Panc1 (cell line): Measurements from ENCODE around the gene POU2AF1. TPM values are rescaled to one million over a fixed set of nuclear protein-coding genes. Genes with fewer than 3 reads are reported as not detected.

ENCODE experiments used
- ATAC-seq: fragments of 200-7000 bp; cut with Tn5 transposase; 2 replicates; pipeline ENCODE4 v1.9.1; 2020; ENCODE audit warnings: mild to moderate bottlenecking, moderate library complexity
- BruUV-seq: library from RNA; stranded (reverse); fragments of 400-500 nt; replicated peaks from 2 replicates; lab custom pipeline; 2021; lab: Mats Ljungman, UMichigan
- CTCF ChIA-PET: fragments of 300-600 bp; sonication (Branson Sonifier 250); formaldehyde crosslinking; loops from one replicate; lab custom pipeline; 2022; ENCODE audit warnings: antibody characterized with exemption; lab: Charles Lee
- POLR2A ChIA-PET: fragments of 300-600 bp; sonication (Branson Sonifier 250); formaldehyde crosslinking; loops from one replicate; lab custom pipeline; 2022; ENCODE audit warnings: antibody characterized with exemption; lab: Charles Lee
- DNase-seq: peaks from one replicate; pipeline ENCODE4 v3.0.0-alpha.2; 2010; ENCODE audit warnings: low read depth, low spot score
- H3K27ac ChIP-seq: 2 replicates; pipeline ENCODE4 v1.5.1; 2011; ENCODE audit warnings: mild to moderate bottlenecking, low read length, inconsistent platforms
- H3K27me3 ChIP-seq: fragments of 200-500 bp; sonication (Bioruptor generic); 2 replicates; pipeline ENCODE4 v1.6.0; 2014; ENCODE audit warnings: low read length, inconsistent platforms; ENCODE audit not compliant: control insufficient read depth, insufficient read depth
- H3K36me3 ChIP-seq: fragments of 200-500 bp; sonication (Bioruptor generic); 2 replicates; pipeline ENCODE4 v1.5.1; 2014; ENCODE audit warnings: inconsistent platforms, mild to moderate bottlenecking, low read length, moderate library complexity; ENCODE audit not compliant: control insufficient read depth, insufficient read depth
- H3K4me1 ChIP-seq: 2 replicates; pipeline ENCODE4 v1.5.1; 2011; ENCODE audit warnings: inconsistent platforms, mild to moderate bottlenecking, low read length, moderate library complexity; ENCODE audit not compliant: control insufficient read depth, insufficient read depth
- H3K4me3 ChIP-seq, 2 experiments: 2 replicates each; pipeline ENCODE4 v1.5.1; 2011 to 2012; ENCODE audit warnings: low read depth in 2 of 2, low read length in 2 of 2, mild to moderate bottlenecking in 2 of 2, inconsistent platforms in 1 of 2, moderate library complexity in 1 of 2
- H3K9me3 ChIP-seq: fragments of 200-500 bp; sonication (Bioruptor generic); 2 replicates; pipeline ENCODE4 v1.5.1; 2014; ENCODE audit warnings: low read depth, mild to moderate bottlenecking, inconsistent platforms, low read length, moderate library complexity; ENCODE audit not compliant: control insufficient read depth, insufficient read depth
- CTCF ChIP-seq: fragments of 450-650 bp; IDR thresholded peaks from 2 replicates; pipeline ENCODE4 v1.5.1; 2017; ENCODE audit warnings: mild to moderate bottlenecking
- POLR2AphosphoS5 ChIP-seq: IDR thresholded peaks from 2 replicates; pipeline ENCODE4 v1.6.1; 2012; ENCODE audit warnings: mild to moderate bottlenecking, low read depth, low read length, moderate library complexity
- REST ChIP-seq, 2 experiments: IDR thresholded peaks; 2 replicates each; pipeline ENCODE4 v1.6.1; 2011 to 2012; ENCODE audit warnings: low read depth in 2 of 2, control low read depth in 1 of 2, low read length in 1 of 2, mild to moderate bottlenecking in 1 of 2, moderate library complexity in 1 of 2; ENCODE audit not compliant: insufficient read depth in 1 of 2
- SIN3A ChIP-seq: IDR thresholded peaks from 2 replicates; pipeline ENCODE4 v1.6.1; 2012; ENCODE audit warnings: low read depth, mild to moderate bottlenecking, low read length, moderate library complexity, borderline replicate concordance; ENCODE audit not compliant: insufficient read depth
- TCF7L2 ChIP-seq: IDR thresholded peaks from 2 replicates; pipeline ENCODE4 v1.6.1; 2011; ENCODE audit warnings: mild to moderate bottlenecking, low read depth, low read length, inconsistent platforms
- in situ Hi-C: cut with HindIII; loops from 2 replicates; pipeline ENCODE4 v1.10.0; 2016; ENCODE audit warnings: low sequenced_read_pairs, low pct_unique_long_range_greater_than_20kb
- intact Hi-C: fragments of 100-400 bp; cut with micrococcal nuclease; formaldehyde crosslinking; loops from one replicate; pipeline ENCODE4 v1.10.0; 2022; ENCODE audit not compliant: unreplicated experiment
- total RNA-seq: library from RNA; stranded (reverse); gene quantifications from one replicate; pipeline ENCODE4 v1.2.1, GENCODE V29; 2021; ENCODE audit not compliant: unreplicated experiment

The POU2AF1 gene
- total RNA-seq, 1 experiment from 2014 or later, result 0.18 TPM

DNA sequence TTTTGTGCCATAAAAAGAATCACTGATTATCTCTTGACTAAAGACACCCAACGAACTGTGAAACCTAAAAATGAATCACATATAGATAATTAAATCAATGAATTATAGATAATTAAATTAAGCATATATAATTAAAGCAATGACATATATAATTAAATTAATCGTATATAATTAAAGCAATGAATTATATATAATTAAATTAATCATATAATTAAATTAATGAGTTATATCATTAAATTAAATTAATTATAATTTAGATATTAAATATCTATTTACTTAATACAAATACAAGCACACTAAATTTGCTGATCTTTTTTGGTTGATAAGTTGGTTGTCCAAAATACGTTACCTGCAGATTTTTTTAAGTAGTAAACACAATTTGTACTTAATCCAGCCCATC is 30.9 kb downstream of the POU2AF1 start:
- H3K9me3 ChIP-seq, result no peaks in the 10 kb centered on the region
- DNase-seq (no peak), ATAC-seq (no peak)
- H3K27me3 ChIP-seq, result peaks cover 3% of the 10 kb centered on the region; the same call in 1 of the 2 replicates
- in situ Hi-C loops, result no loop called here
- H3K36me3 ChIP-seq, result no peaks in the 10 kb centered on the region
- CTCF ChIA-PET, result no interaction called here
- H3K4me3 ChIP-seq, result no peak overlapping the region
- no TSS peak for BruUV-seq
- H3K4me1 ChIP-seq, result no peaks in the 10 kb centered on the region
- H3K27ac ChIP-seq, result no peak overlapping the region
- TF ChIP-seq TCF7L2, result no peak
- TF ChIP-seq SIN3A, result no peak
- TF ChIP-seq POLR2AphosphoS5, result no peak
- TF ChIP-seq CTCF, result no peak
- no peak for TF ChIP-seq REST (IDR thresholded peaks at IDR 0.05; ENCODE audit: insufficient read depth in 1 of 2, low read depth in 2 of 2, low read length in 1 of 2)
- POLR2A ChIA-PET, result no interaction called here
- intact Hi-C loops, result no loop called here

DNA sequence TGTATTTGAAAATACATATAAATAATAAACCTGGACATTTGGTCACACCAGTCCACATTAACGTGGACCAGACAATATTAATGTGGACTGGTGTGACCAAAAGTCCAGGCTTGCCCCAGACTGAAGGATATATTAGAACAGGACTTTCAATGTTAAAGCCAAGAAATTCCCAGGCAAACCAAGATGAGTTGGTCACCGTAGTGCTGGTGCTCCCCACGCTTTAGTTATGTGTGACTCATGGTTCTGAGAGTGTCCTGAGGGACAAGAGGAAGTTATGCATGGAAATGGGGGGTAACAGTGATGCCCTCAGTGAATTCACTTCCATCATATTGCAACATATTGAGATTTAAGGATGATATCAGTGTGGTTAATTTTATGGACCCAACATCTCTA is 31.4 kb downstream of the POU2AF1 start:
- Histone ChIP-seq H3K27ac (no peak overlapping the region), H3K4me3 (no peak overlapping the region), H3K4me1 (no peaks in the 10 kb centered on the region), H3K27me3 (peaks cover 3% of the 10 kb centered on the region; the same call in 1 of the 2 replicates), H3K36me3 (no peaks in the 10 kb centered on the region), H3K9me3 (no peaks in the 10 kb centered on the region)
- DNase-seq (no peak), ATAC-seq (no peak)
- in situ Hi-C loops (no loop called here), intact Hi-C loops (no loop called here)
- BruUV-seq, result no TSS peak
- ChIA-PET POLR2A (no interaction called here), CTCF (no interaction called here)
- TF ChIP-seq POLR2AphosphoS5, result no peak
- TF ChIP-seq CTCF, result no peak
- no peak for TF ChIP-seq REST (IDR thresholded peaks at IDR 0.05; ENCODE audit: insufficient read depth in 1 of 2, low read depth in 2 of 2, low read length in 1 of 2)
- TF ChIP-seq SIN3A, result no peak
- no peak for TF ChIP-seq TCF7L2
